Vagina (tissue), 2 donors: ENCODE measurements around the gene UBR4.
A peak's percentile ranks its signal among the peaks of the same experiment; 100 is the strongest.

Experiments used
- POLR2A ChIP-seq, 2 donors: fragments of 450-650 bp; IDR thresholded peaks; one replicate each; pipeline ENCODE4 v1.6.1; 2017; ENCODE audit warnings: antibody characterized with exemption in 2 of 2, mild to moderate bottlenecking in 2 of 2, moderate library complexity in 2 of 2
- POLR2AphosphoS5 ChIP-seq, 2 donors: sonication (generic); formaldehyde crosslinking; IDR thresholded peaks; one replicate each; pipeline ENCODE4 v1.9.0; 2017; ENCODE audit warnings: antibody characterized with exemption in 2 of 2, mild to moderate bottlenecking in 2 of 2, low read depth in 1 of 2; ENCODE audit not compliant: insufficient read depth in 1 of 2
- TF ChIP-seq, protein P1 (sequence below), 3 experiments: fragments of 450-650 bp in 2 of 3; fragments of 200-600 bp in 1 of 3; sonication (generic) in 1 of 3; IDR thresholded peaks; one replicate each; pipeline ENCODE4 v1.5.1; 2017 to 2019; ENCODE audit warnings: antibody characterized with exemption in 3 of 3, mild to moderate bottlenecking in 2 of 3, moderate library complexity in 2 of 3

DNA sequence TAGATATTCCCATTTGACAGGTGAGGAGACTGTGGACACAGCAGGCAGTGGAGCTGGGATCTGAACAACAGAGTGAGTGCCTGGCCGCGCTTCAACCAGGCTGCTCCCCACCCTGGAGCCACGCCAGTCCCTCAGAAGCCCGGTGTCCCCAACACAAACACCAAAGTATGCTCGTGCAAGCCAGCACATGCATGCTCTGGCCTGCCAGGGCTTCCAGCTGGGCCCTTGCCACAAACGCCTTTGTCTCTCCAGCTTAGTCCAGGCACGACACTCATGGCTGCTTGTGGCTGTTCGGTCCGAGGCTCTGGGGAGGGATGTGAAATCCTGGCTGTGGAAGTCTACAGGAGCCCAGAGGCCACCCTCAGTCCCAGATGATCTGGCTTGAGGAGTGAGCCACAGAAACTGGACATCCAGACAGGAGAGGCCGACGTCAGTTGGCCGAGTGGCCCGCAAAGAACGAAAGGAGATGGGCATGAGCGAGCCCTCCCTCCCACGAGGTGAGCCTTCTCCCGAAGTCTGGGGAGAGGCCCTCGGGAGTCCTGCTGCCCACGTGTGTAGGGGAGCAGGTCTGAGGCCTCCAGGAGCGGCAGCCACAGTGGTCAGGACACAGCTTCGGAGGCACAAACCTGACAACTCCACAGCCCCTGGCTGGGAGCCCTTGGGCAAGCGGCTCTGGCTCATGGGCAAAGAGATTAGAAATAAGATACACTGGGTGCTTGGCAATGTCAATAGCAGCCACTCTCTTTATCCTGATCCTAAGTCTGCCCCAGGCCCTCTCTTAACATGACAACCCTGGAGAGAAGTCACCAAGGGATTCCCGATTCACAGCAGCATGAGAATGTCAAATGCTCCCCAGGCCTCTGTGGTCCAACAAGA lies 136.5 kb downstream of the UBR4 start:
- TF ChIP-seq, protein P1, sequence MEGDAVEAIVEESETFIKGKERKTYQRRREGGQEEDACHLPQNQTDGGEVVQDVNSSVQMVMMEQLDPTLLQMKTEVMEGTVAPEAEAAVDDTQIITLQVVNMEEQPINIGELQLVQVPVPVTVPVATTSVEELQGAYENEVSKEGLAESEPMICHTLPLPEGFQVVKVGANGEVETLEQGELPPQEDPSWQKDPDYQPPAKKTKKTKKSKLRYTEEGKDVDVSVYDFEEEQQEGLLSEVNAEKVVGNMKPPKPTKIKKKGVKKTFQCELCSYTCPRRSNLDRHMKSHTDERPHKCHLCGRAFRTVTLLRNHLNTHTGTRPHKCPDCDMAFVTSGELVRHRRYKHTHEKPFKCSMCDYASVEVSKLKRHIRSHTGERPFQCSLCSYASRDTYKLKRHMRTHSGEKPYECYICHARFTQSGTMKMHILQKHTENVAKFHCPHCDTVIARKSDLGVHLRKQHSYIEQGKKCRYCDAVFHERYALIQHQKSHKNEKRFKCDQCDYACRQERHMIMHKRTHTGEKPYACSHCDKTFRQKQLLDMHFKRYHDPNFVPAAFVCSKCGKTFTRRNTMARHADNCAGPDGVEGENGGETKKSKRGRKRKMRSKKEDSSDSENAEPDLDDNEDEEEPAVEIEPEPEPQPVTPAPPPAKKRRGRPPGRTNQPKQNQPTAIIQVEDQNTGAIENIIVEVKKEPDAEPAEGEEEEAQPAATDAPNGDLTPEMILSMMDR (IDR thresholded peaks at IDR 0.05) = no peak
- TF ChIP-seq POLR2A (IDR thresholded peaks at IDR 0.05) = no peak
- peak in 1 of 2 donors; percentile 22 for TF ChIP-seq POLR2AphosphoS5 (IDR thresholded peaks at IDR 0.05; ENCODE audit: insufficient read depth in 1 of 2, low read depth in 1 of 2)
